HG03159 (cell line): Measurements from ENCODE around the gene ASCL5.
"Not testable (repeated sequence)": the region's sequence is repeated elsewhere in the genome, so short reads cannot be mapped to it uniquely, and the experiment has no call there.

Experiments used
- ATAC-seq: cut with Tn5 transposase; IDR thresholded peaks from one replicate; pipeline ENCODE4 v1.9.1; 2021; ENCODE audit warnings: mild to moderate bottlenecking, moderate library complexity; ENCODE audit not compliant: unreplicated experiment

Gene ASCL5

DNA sequence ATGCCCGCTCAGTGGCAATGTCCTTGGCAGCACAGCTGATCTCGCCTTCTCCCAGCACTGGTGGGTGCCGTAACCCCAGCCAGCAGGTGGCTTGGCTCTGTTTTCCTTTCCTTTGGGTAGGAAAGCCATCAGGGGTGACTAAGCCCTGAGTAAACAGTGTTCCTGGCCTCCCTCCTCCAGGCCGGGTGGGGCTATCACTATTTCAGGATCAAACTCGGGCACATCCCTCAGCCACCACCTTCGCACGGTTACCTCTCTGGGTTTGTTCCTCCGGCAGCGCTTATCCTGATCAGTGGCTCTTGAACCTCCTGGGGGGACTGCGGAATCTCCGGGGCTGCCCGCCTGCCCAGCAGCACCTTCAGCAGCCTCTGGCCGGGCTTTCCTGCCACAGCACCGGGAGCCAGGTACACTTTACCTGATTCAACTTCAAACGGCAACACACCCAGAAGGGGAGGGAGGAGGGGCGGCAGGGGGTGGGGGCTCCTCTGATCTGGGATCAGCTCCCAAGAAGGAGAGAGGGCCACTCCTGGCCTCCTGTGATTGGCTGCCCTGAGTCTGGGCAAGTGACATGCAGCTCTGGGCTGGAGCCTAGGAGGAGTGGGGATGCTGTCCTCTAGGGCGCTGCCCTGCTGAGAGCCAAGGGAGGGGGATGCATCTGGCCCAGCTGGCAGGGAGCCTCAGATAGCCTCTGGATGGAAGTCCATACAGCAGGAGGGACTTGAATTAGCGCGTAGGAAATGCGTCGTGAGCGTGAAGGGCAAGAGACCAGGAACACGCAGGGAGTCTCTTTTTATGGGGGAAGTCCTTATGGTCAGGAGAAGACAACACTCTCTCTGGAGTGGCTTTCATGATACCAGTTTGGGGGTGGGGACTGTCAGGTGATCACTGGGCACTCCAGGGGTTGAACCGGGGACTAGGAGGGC lies at the start of gene ASCL5:
ASCL5 (minus strand) TSS at position 353 of the 923 bp plus-strand sequence. CDS start 11,812 bp downstream, outside the sequence.
- ATAC-seq, result no peak

DNA sequence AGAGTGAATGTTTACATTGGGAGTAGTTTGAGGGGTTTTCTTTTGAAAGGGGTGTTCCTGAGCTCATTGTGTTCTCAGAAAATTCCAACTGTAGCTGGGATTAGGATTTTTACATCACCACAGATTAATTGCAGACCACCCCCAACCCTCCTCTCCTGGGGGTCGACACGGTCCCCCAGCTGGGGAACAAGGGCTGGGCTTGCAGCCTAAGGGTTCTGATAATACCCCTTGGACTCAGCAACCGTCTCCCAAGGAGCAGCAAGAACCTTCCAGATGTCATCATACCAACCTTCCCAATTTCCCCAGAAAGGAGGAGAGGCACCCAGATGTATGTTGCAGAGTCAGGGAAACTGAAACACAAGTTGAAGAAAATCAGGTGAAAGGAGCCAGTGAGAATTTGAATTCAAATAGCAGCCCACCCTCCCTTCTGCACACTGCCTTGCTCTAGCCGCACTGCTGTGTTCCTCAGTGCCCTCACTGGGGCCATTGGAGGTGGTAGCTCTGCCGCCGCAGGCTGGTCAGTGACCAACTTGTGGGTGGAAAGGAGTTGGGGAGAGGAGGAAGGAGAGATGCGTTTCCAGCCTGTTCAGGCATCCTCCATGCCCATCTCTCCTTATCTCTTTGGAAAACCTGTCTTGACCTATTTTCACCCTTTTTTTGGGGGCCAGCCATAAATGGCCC lies 49.0 kb upstream of the ASCL5 start:
- ATAC-seq, result no peak

GRCh38 chr1:201173736-201174135 lies 46.8 kb upstream of the ASCL5 start:
- ATAC-seq, result no peak

DNA sequence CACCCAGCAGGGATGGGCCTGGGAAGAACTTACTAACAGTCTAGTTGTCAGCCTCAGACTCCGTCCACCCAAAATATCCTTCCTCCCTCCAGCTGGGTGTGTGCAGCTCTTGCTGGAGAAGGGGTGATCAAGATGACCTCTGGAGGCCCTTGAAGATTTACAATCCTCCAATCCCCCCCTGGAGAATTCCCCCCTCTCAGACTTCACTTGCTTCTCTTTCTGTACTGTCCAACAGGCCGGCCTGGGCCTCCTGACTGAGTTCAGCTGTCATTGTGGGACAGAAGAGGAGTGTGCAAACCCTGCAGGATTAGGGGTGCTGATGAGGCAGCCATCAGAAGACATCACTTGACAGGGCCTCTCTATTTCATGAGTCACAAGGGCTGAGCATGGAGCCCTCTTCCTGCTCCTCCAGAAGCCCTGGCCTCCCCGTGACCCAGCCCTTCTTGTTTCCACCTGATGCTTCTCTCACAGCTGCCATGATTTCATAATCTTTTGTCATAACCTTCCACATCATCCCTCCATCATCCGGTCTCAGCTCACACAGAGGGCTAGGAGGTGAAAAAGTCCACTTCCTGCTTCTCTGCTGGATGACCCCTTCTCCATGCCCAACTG lies 46.1 kb upstream of the ASCL5 start:
- no peak for ATAC-seq

DNA sequence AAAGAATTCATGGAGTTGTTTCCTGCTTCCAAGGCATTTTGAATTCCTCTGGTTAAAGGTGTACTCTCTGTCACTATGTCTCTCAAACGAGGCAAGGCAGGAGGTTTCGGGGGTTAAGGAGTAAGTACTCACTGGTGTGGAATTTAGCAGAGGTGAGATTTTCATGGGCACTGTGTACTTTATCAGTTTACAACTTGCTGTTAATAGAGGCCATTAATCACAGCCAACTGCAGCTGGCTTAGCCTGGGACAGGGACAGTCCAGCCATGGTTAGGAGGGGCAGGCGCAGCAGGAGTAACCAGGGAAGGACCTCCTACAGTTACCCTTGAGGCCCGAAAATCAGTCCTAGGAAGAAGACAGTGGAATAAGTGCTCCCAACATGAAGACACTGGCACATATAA lies 45.3 kb upstream of the ASCL5 start:
- ATAC-seq, result no peak

GRCh38 chr1:201171063-201172036 lies 44.4 kb upstream of the ASCL5 start:
- ATAC-seq, result peak; percentile 29

GRCh38 chr1:201170533-201171062 lies 43.6 kb upstream of the ASCL5 start:
- ATAC-seq, result peak; percentile 91

DNA sequence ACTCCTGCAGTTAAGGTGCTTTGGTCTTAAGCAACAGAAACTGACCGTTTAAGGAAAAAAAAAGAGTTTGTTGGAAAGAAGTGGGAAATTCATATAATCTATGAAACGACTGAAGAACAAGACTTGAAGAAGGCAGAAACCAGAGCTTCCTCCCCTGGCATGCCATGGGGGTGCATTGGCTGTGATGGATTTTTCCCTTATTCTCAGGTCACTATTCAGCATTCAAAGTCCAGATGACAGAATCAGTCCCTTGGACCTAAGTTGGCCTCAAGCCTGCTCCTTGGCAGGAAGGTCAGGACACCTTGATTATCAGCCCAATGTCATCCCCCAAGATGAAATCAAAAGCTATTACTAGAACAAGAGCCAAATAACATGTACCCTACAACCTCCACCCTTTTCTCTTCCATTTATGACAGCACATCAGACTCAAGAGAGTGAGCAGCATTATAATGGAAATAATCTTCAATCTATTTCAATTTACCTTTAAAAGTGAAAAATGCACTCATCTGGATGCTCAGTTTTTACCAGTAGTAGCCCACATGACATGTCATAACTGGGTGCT lies 43.1 kb upstream of the ASCL5 start:
- no peak for ATAC-seq

DNA sequence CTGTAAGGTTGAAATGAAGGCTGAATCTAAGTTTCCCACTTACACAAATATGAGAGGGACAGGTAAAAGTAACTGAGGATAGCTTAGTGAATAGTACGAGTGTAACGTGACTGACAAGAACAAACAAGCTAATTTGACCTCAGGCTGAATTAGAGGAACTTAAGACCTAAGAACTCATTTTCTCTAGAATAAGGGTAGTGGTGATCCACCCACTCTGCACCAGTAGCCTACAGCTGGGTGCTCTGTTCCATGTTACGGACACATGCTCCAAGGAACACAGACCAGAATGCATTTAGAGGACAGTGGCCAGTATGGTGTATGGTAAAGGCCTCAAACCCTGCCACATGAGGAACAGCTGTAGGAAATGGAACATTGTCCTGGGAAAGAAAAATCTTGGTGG lies 42.2 kb upstream of the ASCL5 start:
- ATAC-seq, result no peak

GRCh38 chr1:201167041-201167991 lies 40.3 kb upstream of the ASCL5 start:
- ATAC-seq, result no peak

DNA sequence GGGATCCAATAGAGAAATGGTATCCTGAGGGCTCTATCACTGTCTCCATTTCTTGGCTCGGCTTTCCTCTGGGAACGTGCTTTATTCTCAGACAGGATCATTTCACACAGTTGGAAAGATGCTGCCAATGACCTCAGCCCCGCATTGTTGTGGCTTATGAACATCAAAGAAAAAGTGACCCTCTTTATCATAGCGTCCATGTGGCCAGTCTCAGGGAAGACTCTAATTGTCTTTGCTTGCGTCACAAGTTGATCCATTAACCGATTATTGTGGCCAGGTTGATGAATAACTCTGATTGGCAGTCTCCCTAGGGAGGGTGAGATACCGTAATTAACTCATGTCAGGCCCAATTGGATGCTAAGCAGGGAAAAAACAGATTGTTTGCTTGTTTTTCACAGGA lies 37.7 kb upstream of the ASCL5 start:
- ATAC-seq, result no peak

DNA sequence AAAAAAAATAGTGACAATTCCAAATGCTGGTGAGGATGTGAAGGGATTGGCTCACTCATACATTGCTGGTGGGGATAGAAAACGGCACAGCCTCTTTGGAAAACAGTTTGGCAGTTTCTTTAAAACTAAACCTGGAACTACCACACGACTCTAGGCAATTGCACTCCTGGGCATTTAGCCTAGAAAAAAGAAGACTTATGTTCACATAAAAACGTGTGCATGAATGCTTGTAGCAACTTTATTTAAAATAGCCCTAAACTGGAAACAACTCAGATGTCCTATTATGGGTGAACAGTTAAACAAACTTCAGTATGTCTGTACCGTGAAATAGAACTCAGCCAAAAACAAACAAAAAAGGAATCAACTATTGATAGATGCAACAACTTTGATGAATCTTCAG lies 36.7 kb upstream of the ASCL5 start:
- ATAC-seq, result no peak

GRCh38 chr1:201163036-201163435 lies 36.1 kb upstream of the ASCL5 start:
- ATAC-seq, result not testable (repeated sequence)

DNA sequence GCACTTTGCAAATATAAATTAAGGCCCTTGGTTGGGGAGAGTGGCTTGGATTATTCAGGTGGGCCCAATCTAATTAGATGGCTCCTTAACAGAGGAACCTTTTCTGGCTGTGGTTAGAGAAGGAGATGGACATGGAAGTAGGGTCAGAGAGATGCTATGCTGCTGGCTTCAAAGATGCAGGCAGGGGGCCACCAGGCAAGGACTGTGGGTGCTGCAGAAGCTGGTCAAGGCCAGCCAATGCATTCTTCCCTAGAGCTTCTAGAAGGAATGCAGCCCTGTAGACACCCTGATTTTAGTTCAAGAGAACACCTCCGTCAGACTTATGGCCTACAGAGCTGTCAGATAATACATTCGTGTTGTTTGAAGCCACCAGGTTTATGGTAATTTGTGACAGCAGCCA lies 31.0 kb upstream of the ASCL5 start:
- no peak for ATAC-seq

DNA sequence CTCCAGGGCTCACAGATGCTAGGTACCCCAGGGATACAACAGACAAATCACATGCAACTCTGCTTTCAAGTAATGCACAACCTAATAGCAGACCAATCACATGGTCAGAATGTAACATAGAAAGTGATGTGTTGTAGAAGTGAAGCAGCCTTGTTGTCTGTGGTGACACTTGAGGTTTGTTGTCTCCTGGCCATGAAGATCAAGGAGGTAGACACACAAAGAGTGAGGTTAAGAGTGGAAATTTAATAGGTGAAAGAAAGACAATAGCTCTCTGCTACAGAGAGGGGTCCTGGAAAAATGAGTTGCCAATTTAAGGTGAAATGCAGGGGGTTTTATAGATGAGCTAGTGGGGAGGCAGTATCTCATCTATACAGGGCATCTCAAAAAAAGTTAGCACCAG lies 29.8 kb upstream of the ASCL5 start:
- ATAC-seq, result no peak

DNA sequence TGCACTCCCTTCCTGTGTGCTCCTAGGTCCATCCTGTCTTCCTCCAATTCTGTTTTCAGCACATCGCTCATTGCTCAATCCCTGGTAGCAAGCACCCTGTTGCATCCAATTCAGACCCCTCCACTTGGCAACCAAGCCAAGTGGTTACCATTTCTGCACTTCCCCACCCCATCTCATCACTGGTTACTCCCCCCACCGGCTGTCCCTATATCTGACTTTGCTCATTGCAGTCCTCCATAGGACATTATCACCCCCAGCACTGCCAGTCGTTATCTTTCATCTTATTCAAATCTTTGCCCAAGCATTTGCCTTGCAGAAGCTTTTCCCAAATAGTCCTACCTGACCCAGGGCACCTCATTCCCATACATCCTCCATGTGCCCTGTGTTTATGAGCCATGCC lies 29.4 kb upstream of the ASCL5 start:
- no peak for ATAC-seq

- no peak for ATAC-seq
Measured at GRCh38 chr1:201155354-201155753, 28.4 kb upstream of the ASCL5 start.

DNA sequence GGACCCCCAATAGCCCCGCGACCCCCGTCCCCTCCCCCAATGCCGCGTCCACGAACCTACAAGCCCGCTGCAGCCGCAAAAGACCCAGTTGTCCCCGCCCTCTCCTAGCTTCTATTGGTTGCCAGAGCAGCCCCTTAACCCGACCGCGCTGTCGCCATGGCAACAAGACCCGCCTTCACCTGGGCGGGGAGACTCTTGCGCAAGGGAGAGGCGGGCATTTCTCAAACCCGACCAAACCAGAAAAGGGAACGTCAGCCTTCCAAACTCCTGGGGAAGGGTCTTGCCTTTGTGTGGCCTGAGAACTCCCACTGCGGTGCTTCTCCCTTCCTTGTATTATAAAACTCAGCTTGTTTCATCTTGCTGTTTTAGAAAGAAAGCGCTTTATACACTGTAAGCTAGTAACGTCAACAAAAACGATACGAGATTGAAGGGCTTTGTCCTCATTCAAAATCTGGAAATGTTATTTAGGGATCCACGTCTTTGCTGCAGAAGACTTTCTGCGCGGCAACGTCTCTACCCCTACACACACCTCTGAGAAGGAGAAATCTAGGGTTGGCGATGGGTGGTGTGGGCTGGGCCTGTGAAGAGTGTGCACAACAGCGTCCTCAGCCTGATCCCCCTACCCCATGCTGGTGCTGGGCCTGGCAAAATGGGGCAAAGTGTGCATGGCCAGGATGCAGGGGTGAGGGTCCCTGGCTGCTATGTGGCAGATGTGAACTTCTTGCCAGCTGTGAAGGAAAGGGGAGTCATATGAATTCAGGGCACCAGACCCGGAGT lies 27.6 kb upstream of the ASCL5 start, which contains the start of gene TMEM9:
TMEM9 (minus strand) TSS at position 86 of the 777 bp plus-strand sequence. CDS start 551 bp downstream, outside the sequence.
- ATAC-seq, result peak; percentile 97
